Activated effector memory CD4-positive, alpha-beta T cell treated with anti-CD3 and anti-CD28 coated beads, Interleukin-2, amount 50 U/mL, for 16 hours (primary cell): ENCODE measurements around the gene NR3C2.

Experiments
- DNase-seq: peaks from one replicate; pipeline ENCODE4 v3.0.0-alpha.2; 2020

NR3C2 gene

DNA sequence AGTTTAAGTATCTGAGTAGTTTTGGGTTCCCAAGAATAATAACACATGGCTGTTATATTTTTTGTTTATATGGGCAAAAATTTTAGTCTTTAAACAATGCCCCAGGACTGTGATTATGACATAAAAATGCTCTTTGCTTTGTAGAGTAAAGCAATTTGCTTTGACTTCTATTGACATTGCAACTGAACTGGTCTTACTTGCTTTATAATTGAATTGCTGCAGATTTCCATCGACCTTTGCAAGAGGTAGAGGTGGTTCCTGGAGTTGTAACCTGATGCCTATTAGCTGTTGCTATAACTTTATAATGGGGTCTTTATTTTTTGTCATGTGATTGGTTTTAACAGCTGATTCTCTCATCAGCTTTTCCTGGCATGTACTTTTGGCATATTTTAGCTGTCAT lies 407.4 kb downstream of the NR3C2 start:
- DNase-seq: no peak

DNA sequence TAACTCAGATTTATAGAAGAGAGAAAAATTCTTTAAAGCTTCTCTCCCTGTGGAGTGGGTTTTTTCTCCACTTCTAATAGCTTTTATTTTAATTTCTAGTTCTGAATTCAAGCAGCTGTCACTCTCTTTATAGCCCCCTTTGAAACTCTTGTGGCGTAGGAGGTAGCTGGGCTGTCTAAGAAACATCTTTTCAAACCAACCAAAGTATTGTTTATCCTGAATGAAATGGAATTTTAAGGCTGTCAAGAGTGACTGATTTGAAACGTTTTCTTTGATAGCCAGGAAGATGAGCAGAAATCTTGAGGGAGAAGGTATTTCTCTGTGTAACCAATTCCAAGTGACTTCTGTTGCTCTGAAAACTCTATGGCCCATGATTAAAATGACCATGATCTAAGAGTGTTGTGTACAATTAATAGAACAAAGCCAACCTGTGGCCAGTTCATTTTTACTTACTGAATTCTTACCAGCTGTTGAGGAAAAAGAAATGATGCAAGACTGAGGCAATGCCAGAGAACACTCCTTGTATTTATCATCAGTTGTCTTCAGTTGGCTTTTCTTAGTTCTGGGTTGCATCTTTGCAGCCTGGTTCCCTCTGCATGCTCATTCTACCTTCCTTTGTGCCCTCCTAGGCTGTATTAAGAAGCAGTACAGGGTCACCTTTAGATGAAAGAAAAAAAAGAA lies 411.9 kb downstream of the NR3C2 start:
- DNase-seq: no peak

DNA sequence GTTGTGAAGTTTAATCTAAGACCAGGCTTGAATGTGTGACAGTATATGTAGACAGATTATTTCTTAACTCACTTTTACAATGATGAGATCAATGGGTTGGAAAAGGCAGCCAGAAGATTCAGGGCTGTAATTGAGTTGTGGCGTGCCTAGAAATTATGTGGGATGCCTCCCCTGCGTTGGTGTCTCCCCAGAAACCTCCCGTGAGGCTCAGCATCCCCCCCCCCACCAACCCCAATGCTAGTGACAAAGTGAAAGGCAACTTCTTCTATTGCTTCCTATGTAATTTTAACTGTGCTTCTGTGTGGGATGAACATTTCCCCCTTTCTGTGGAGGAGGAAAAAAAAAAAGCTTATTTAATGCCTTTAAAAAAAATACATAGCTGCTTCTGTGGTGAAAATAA lies 412.4 kb downstream of the NR3C2 start:
- no peak for DNase-seq
